GM12878 (cell line): ENCODE results near the gene PPP1R7. TPM values are rescaled to one million over a fixed set of nuclear protein-coding genes. Genes with fewer than 3 reads are reported as not detected.
"Not testable (repeated sequence)": the region's sequence is repeated elsewhere in the genome, so short reads cannot be mapped to it uniquely, and the experiment has no call there.

Experiments used
- ATAC-seq: fragments of 200-7000 bp; cut with Tn5 transposase; 3 replicates; pipeline ENCODE4 v1.9.1; 2020; ENCODE audit warnings: mild to moderate bottlenecking, moderate library complexity
- BruUV-seq: library from RNA; stranded (reverse); fragments of 400-500 nt; replicated peaks from 2 replicates; lab custom pipeline; 2021; lab: Mats Ljungman, UMichigan
- CTCF ChIA-PET: fragments of 300-600 bp; sonication (Branson Sonifier 250); formaldehyde crosslinking; extraction: SDS; loops from one replicate; lab custom pipeline; 2021; ENCODE audit warnings: inconsistent platforms; lab: Yijun Ruan, JAX
- POLR2A ChIA-PET: fragments of 350-600 bp; formaldehyde crosslinking; extraction: SDS; loops from one replicate; lab custom pipeline; 2021; ENCODE audit warnings: inconsistent platforms; lab: Charles Lee
- RAD21 ChIA-PET: fragments of 300-600 bp; sonication (Branson Sonifier 250); formaldehyde crosslinking; loops from one replicate; lab custom pipeline; 2023; ENCODE audit warnings: antibody characterized with exemption; ENCODE audit not compliant: unreplicated experiment; lab: Charles Lee
- SMC1A ChIA-PET: fragments of 300-600 bp; sonication (Branson Sonifier 250); formaldehyde crosslinking; loops from one replicate; lab custom pipeline; 2023; ENCODE audit not compliant: unreplicated experiment, uncharacterized antibody; lab: Charles Lee
- DNase-seq: peaks from one replicate; pipeline ENCODE4 v3.0.0-alpha.2; 2011; ENCODE audit warnings: low read depth, low spot score
- FAIRE-seq: peaks from 3 replicates; lab custom pipeline; 2011; peaks lifted over from hg19 to GRCh38; lab: Jason Lieb, UNC
- H2AFZ ChIP-seq: 2 replicates; pipeline ENCODE4 v1.6.0; 2011; ENCODE audit warnings: low read depth, low read length, control low read depth; ENCODE audit not compliant: control insufficient read depth
- H3K27ac ChIP-seq: 2 replicates; pipeline ENCODE4 v1.5.1; 2011; ENCODE audit warnings: control low read depth; ENCODE audit not compliant: control insufficient read depth, insufficient read depth
- H3K27me3 ChIP-seq, 2 experiments: replicated peaks in 1 of 2; 2 replicates each; pipeline versions ENCODE4 v1.6.0 to v1.6.1; 2011; ENCODE audit warnings: low read length in 1 of 2; ENCODE audit not compliant: control insufficient read depth in 2 of 2, insufficient read depth in 2 of 2
- H3K36me3 ChIP-seq, 2 experiments: 2 replicates each; pipeline ENCODE4 v1.5.1; 2011; ENCODE audit warnings: low read length in 1 of 2; ENCODE audit not compliant: control insufficient read depth in 2 of 2, insufficient read depth in 2 of 2
- H3K4me1 ChIP-seq: 2 replicates; pipeline ENCODE4 v1.6.1; 2011; ENCODE audit warnings: mild to moderate bottlenecking, low read length, moderate library complexity, mixed read lengths; ENCODE audit not compliant: control insufficient read depth, insufficient read depth
- H3K4me2 ChIP-seq: 2 replicates; pipeline ENCODE4 v1.6.0; 2011; ENCODE audit warnings: control low read depth; ENCODE audit not compliant: control insufficient read depth, insufficient read depth
- H3K4me3 ChIP-seq: fragments of 200-600 bp; sonication (generic); 2 replicates; pipeline ENCODE4 v1.5.1; 2016
- H3K79me2 ChIP-seq: 2 replicates; pipeline ENCODE4 v1.6.0; 2011; ENCODE audit warnings: low read length; ENCODE audit not compliant: control insufficient read depth, insufficient read depth
- H3K9ac ChIP-seq: 2 replicates; pipeline ENCODE4 v1.8.0; 2011; ENCODE audit warnings: low read length, control low read depth, mixed read lengths; ENCODE audit not compliant: control insufficient read depth, insufficient read depth
- H3K9me3 ChIP-seq: replicated peaks from 3 replicates; pipeline ENCODE4 v1.5.1; 2011; ENCODE audit warnings: mild to moderate bottlenecking, low read length; ENCODE audit not compliant: control insufficient read depth, insufficient read depth
- H4K20me1 ChIP-seq: 2 replicates; pipeline ENCODE4 v1.6.0; 2011; ENCODE audit not compliant: control insufficient read depth, insufficient read depth
- ATF7 ChIP-seq: fragments of 450-650 bp; IDR thresholded peaks from 2 replicates; pipeline ENCODE4 v1.6.1; 2016; ENCODE audit warnings: low read depth, mild to moderate bottlenecking
- CBX3 ChIP-seq: fragments of 200-600 bp; sonication (generic); IDR thresholded peaks from 2 replicates; pipeline ENCODE4 v1.6.1; 2016; ENCODE audit warnings: low read depth, borderline replicate concordance
- FOXM1 ChIP-seq: IDR thresholded peaks from 2 replicates; pipeline ENCODE4 v1.6.1; 2012; ENCODE audit warnings: low read depth, mild to moderate bottlenecking, inconsistent platforms, low read length, moderate library complexity
- HDAC2 ChIP-seq: fragments of 200-600 bp; sonication (generic); IDR thresholded peaks from 2 replicates; pipeline ENCODE4 v1.6.1; 2017
- IKZF2 ChIP-seq, 2 experiments: fragments of 450-650 bp; IDR thresholded peaks; 2 replicates each; pipeline ENCODE4 v1.6.1; 2017; ENCODE audit warnings: mild to moderate bottlenecking in 2 of 2, moderate library complexity in 2 of 2
- KAT2A ChIP-seq: conservative IDR thresholded peaks from 2 replicates; pipeline ENCODE4 v1.6.1; 2011; ENCODE audit warnings: low read depth, low read length; ENCODE audit not compliant: control insufficient read depth
- MEF2B ChIP-seq: fragments of 450-650 bp; IDR thresholded peaks from 2 replicates; pipeline ENCODE4 v1.6.1; 2018; ENCODE audit warnings: mild to moderate bottlenecking, moderate library complexity; ENCODE audit not compliant: partially characterized antibody, poor library complexity, severe bottlenecking
- MYB ChIP-seq: fragments of 150-350 bp; IDR thresholded peaks from 2 replicates; pipeline ENCODE4 v1.6.1; 2014; ENCODE audit warnings: mild to moderate bottlenecking, low read depth, low read length, borderline replicate concordance
- RCOR1 ChIP-seq: conservative IDR thresholded peaks from 2 replicates; pipeline ENCODE4 v1.6.1; 2012; ENCODE audit warnings: low read depth, low read length, improper control_type of control experiment
- SREBF1 ChIP-seq: IDR thresholded peaks from 2 replicates; pipeline ENCODE4 v1.6.1; 2012; ENCODE audit warnings: mild to moderate bottlenecking, low read length
- SUPT20H ChIP-seq: IDR thresholded peaks from 2 replicates; pipeline ENCODE4 v1.6.1; 2011; ENCODE audit warnings: low read depth, mild to moderate bottlenecking, low read length, moderate library complexity, borderline replicate concordance; ENCODE audit not compliant: control insufficient read depth
- ZNF207 ChIP-seq: fragments of 450-650 bp; IDR thresholded peaks from 2 replicates; pipeline ENCODE4 v1.6.1; 2014; ENCODE audit warnings: antibody characterized with exemption, mild to moderate bottlenecking, borderline replicate concordance
- WGBS: methylation state at CpG from one replicate; pipeline ENCODE4 v1.1.6; 2016; ENCODE audit warnings: low lambda C conversion rate; ENCODE audit not compliant: insufficient replicate concordance, insufficient coverage; ENCODE audit errors: missing lambda C conversion rate; 5-methylcytosine and 5-hydroxymethylcytosine counted together
- in situ Hi-C: fragments of 300-500 bp; cut with MboI; formaldehyde crosslinking; loops from 9 replicates; pipeline ENCODE4 v1.14.3; 2018; ENCODE audit warnings: mixed read lengths
- intact Hi-C: fragments of 100-400 bp; cut with micrococcal nuclease; formaldehyde crosslinking; loops from one replicate; pipeline ENCODE4 v1.14.2; 2022; ENCODE audit not compliant: unreplicated experiment
- polyA plus RNA-seq, 11 experiments: library from polyadenylated mRNA; depleted of rRNA in 4 of 11; unstranded in 6 of 11; stranded (reverse) in 5 of 11; fragments of >200 nt; fragmentation: Nextera tagmentation in 4 of 11; fragmentation: Illumina TruSeq in 1 of 11; extraction: Ambion mirVana in 4 of 11; extraction: Trizol in 1 of 11; gene quantifications; 1 replicate in 1 of 11; 2 replicates in 10 of 11; pipeline versions ENCODE4 v1.2.1 to v1.2.3, GENCODE V29; 2011 to 2016; ENCODE audit warnings: inconsistent platforms in 2 of 11, missing spikeins in 2 of 11, low read depth in 1 of 11
- total RNA-seq, 4 experiments: library from RNA; depleted of rRNA in 3 of 4; stranded (reverse); fragments of >200 nt in 3 of 4; fragmentation: Illumina TruSeq in 1 of 4; extraction: Trizol in 1 of 4; gene quantifications; 2 replicates each; pipeline versions ENCODE4 v1.2.1 to v1.2.3, GENCODE V29; 2013 to 2021
- TF ChIP-seq, protein P1 (sequence below): IDR thresholded peaks from 2 replicates; pipeline ENCODE4 v1.6.1; 2011; ENCODE audit warnings: borderline replicate concordance, low read depth, mild to moderate bottlenecking, moderate library complexity, mixed read lengths, low read length; ENCODE audit not compliant: insufficient read depth; ENCODE audit errors: extremely low read length

The PPP1R7 gene
- total and polyA plus RNA-seq, 10 of the 15 experiments (the other 5 are each of a cell fraction or from before 2014, with no cell fraction given): 78.5 to 174 (median 93.7) TPM

DNA sequence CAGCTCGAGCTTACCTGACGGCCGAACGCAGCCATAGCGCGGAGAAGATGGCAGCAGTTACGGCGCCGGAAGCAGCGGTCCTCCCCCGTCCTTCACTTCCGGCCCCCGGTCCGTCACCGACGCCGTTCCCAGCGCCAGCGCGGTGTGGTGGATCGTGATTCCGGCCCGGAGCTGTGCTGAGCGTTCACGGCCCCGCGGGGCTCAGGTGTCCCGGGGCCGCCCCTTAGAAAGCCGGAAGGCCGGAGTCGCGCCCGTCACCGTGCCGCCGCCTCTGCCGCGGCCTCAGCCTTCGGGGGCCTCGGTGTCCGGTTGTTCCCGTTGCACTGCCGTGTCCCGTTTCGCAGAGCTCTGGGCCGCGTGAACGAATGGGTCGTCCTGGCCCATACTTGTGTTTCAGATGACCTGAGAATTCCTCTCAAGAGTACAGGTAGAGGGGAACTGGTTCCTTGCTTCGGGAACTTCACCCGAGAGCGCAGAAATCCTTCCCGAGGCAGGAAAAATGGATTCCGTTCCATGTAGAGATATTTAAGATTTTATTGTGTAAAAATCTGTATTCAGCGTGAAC lies 47.9 kb upstream of the PPP1R7 start, which contains the start of gene MTERF4 (continued):
- no peak for TF ChIP-seq MYB
- no peak for TF ChIP-seq SREBF1
- TF ChIP-seq SUPT20H: no peak
- TF ChIP-seq IKZF2 (IDR thresholded peaks at IDR 0.05): peak in 1 of 2 experiments; percentile 69; a peak in 2 of 4 replicates
- TF ChIP-seq HDAC2: no peak
- no peak for TF ChIP-seq FOXM1
- TF ChIP-seq ZNF207: peak; percentile 96
- TF ChIP-seq RCOR1: peak; percentile 85; the same call in 1 of the 2 replicates
- TF ChIP-seq KAT2A: no peak
- TF ChIP-seq CBX3: no peak

DNA sequence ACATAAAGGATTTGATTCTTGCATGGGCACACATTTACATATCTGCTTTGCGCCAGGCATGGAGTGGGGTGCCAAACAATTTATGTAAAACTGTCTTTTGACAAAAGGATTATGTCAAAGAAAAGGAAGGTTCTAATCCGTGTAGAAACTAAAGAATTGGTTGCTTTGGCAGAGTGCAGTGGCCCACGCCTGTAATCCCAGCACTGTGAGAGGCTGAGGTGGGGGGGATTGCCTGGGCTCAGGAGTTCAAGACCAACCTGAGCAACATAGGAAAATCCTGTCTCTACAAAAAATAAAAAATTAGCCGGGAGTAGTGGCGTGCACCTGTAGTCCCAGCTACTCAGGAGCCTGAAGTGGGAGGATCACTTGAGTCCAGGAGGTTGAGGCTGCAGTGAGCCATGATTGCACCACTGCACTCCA lies 47.1 kb upstream of the PPP1R7 start:
- peak overlapping the region; percentile 95 for H3K9ac ChIP-seq
- H3K79me2 ChIP-seq: peaks cover 55% of the 10 kb centered on the region
- no peak for FAIRE-seq
- TF ChIP-seq ATF7: no peak
- TF ChIP-seq, protein P1, sequence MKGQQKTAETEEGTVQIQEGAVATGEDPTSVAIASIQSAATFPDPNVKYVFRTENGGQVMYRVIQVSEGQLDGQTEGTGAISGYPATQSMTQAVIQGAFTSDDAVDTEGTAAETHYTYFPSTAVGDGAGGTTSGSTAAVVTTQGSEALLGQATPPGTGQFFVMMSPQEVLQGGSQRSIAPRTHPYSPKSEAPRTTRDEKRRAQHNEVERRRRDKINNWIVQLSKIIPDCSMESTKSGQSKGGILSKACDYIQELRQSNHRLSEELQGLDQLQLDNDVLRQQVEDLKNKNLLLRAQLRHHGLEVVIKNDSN: no peak
- TF ChIP-seq MEF2B: no peak
- TF ChIP-seq, all 136 proteins: peak for 0
- ChIA-PET RAD21 (interaction anchor here (2.1 to 5.0 kb wide), 2 partner anchors 15 to 47 kb away, joined by 7 to 62 read pairs; partner anchors contain the start of genes PASK and PPP1R7), SMC1A (interaction anchor here (6.3 kb wide), 1 partner anchor 9 kb away, joined by 53 read pairs; no protein-coding TSS in a partner anchor), POLR2A (interaction anchor here (0.7 to 4.9 kb wide), 3 partner anchors 8 to 47 kb away, joined by 5 to 54 read pairs (median 14); partner anchors contain the start of genes PASK and PPP1R7), CTCF (no interaction called here)
- DNase-seq (no peak), ATAC-seq (no peak)
- Histone ChIP-seq H4K20me1 (no peaks in the 10 kb centered on the region), H2AFZ (peak overlapping the region; percentile 57), H3K27me3 (no peaks in the 10 kb centered on the region), H3K4me1 (peaks cover 23% of the 10 kb centered on the region), H3K27ac (peak overlapping the region; percentile 90), H3K4me3 (peak overlapping the region; percentile 80), H3K4me2 (peak overlapping the region; percentile 58), H3K36me3 (peaks cover 4 to 7% of the 10 kb centered on the region in 2 experiments; a peak in 3 of 4 replicates), H3K9me3 (no peaks in the 10 kb centered on the region)
- intact Hi-C loops (loop anchor here (5.0 kb wide), 2 partner anchors 44 to 214 kb away; partner anchors contain the start of genes HDLBP, PASK and SEPTIN2), in situ Hi-C loops (no loop called here)
- WGBS: 2% methylated on average over 5 of the region's 5 CpGs
- no TSS peak for BruUV-seq

DNA sequence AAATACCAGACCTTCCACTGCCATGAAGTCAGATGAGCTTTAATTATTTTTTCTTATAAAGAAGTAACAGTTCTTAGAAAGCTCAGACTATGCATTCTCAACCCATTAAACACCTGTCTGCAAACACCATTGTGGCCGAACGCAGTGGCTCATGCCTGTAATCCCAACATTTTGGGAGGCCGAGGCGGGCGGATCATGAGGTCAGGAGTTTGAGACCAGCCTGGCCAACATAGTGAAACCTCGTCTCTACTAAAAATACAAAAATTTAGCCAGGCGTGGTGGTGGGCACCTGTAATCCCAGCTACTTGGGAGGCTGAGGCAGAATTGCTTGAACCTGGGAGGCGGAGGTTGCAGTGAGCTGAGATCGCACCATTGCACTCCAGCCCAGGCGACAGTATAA lies 45.7 kb upstream of the PPP1R7 start:
- POLR2A ChIA-PET: interaction anchor here (0.7 to 1.2 kb wide), 4 partner anchors 24 to 282 kb away, joined by 3 to 4 read pairs (median 3); no protein-coding TSS in a partner anchor
- Histone ChIP-seq H3K36me3 (peaks cover 4 to 12% of the 10 kb centered on the region in 2 experiments; a peak in 3 of 4 replicates), H3K4me1 (peaks cover 13% of the 10 kb centered on the region), H3K79me2 (peaks cover 48% of the 10 kb centered on the region)
- H3K27me3 ChIP-seq, H4K20me1 ChIP-seq, DNase-seq, CTCF ChIA-PET, H2AFZ ChIP-seq, H3K4me3 ChIP-seq, H3K9ac ChIP-seq, H3K4me2 ChIP-seq, FAIRE-seq, ATAC-seq, in situ Hi-C loops, BruUV-seq, H3K27ac ChIP-seq, H3K9me3 ChIP-seq: not testable (repeated sequence)
- RAD21 ChIA-PET: interaction anchor here (0.9 kb wide), 1 partner anchor 16 kb away, joined by 3 read pairs; no protein-coding TSS in a partner anchor
- SMC1A ChIA-PET: interaction anchor here (1.0 to 6.3 kb wide), 3 partner anchors 8 to 47 kb away, joined by 3 to 53 read pairs (median 4); no protein-coding TSS in a partner anchor
- WGBS: over 99% methylated on average over 10 of the region's 10 CpGs
- intact Hi-C loops: loop anchor here (5.0 kb wide), 2 partner anchors 43 to 213 kb away; partner anchors contain the start of genes HDLBP, PASK and SEPTIN2
